Measurements from ENCODE around the gene PCDHGB5. TPM values are rescaled to one million over a fixed set of nuclear protein-coding genes. Genes with fewer than 3 reads are reported as not detected.
A peak's percentile ranks its signal among the peaks of the same experiment; 100 is the strongest.
"Not testable (repeated sequence)": the region's sequence is repeated elsewhere in the genome, so short reads cannot be mapped to it uniquely, and the experiment has no call there.

The PCDHGB5 gene
- total RNA-seq, 2 donors from 2014 or later = 6.4 to 7.7 TPM

- ATAC-seq = no peak
These were observed 24.0 kb upstream of the PCDHGB5 start, which contains the start of gene PCDHGA6 for GRCh38 chr5:141373673-141374317. PCDHGA6 (plus strand) TSS chr5:141373891; CDS start chr5:141374084, 193 bp downstream.

DNA sequence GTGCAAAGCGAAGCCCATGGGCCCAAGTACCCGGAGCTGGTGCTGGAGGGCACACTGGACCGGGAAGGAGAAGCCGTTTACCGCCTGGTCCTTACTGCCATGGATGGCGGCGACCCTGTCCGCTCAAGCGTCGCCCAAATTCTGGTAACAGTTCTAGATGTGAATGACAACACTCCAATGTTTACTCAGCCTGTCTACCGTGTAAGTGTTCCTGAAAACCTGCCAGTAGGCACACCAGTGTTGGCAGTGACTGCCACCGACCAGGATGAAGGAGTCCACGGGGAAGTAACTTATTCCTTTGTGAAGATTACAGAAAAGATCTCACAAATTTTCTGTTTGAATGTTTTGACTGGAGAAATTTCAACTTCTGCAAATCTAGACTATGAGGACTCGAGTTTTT lies 23.1 kb upstream of the PCDHGB5 start:
- DNase-seq (no peak), ATAC-seq (no peak)
- intact Hi-C loops (cut with DNase I) = no loop called here

More at GRCh38 chr5:141373673-141374317, 24.0 kb upstream of the PCDHGB5 start, which contains the start of gene PCDHGA6:
- intact Hi-C loops (cut with DNase I) = no loop called here
- no peak for DNase-seq

DNA sequence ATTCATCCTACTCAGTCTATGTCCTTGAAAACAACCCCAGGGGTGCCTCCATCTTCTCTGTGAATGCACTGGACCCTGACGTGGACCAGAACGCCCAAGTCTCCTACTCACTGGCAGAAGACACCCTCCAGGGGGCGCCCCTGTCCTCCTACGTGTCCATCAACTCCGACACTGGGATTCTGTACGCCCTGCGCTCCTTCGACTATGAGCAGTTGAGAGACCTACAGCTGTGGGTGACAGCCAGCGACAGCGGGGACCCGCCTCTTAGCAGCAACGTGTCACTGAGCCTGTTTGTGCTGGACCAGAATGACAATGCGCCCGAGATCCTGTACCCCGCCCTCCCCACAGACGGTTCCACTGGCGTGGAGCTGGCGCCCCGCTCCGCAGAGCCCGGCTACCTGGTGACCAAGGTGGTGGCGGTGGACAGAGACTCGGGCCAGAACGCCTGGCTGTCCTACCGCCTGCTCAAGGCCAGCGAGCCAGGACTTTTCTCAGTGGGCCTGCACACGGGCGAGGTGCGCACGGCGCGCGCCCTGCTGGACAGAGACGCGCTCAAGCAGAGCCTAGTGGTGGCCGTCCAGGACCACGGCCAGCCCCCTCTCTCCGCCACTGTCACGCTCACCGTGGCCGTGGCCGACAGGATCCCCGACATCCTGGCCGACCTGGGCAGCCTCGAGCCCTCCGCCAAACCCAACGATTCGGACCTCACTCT lies 22.1 kb upstream of the PCDHGB5 start:
- intact Hi-C loops (cut with DNase I); ATAC-seq; DNase-seq: not testable (repeated sequence)

- ATAC-seq (peak in 1 of 2 donors; percentile 34), DNase-seq (no peak)
- intact Hi-C loops (cut with DNase I) = no loop called here
These were observed 15.1 kb upstream of the PCDHGB5 start, which contains the start of gene PCDHGA7 for GRCh38 chr5:141382469-141383294. PCDHGA7 (plus strand) TSS chr5:141382742; CDS start chr5:141382900, 158 bp downstream.

- DNase-seq = no peak
- ATAC-seq = no peak
- intact Hi-C loops (cut with DNase I) = no loop called here
These were observed 14.4 kb upstream of the PCDHGB5 start for GRCh38 chr5:141383345-141383744.

DNA sequence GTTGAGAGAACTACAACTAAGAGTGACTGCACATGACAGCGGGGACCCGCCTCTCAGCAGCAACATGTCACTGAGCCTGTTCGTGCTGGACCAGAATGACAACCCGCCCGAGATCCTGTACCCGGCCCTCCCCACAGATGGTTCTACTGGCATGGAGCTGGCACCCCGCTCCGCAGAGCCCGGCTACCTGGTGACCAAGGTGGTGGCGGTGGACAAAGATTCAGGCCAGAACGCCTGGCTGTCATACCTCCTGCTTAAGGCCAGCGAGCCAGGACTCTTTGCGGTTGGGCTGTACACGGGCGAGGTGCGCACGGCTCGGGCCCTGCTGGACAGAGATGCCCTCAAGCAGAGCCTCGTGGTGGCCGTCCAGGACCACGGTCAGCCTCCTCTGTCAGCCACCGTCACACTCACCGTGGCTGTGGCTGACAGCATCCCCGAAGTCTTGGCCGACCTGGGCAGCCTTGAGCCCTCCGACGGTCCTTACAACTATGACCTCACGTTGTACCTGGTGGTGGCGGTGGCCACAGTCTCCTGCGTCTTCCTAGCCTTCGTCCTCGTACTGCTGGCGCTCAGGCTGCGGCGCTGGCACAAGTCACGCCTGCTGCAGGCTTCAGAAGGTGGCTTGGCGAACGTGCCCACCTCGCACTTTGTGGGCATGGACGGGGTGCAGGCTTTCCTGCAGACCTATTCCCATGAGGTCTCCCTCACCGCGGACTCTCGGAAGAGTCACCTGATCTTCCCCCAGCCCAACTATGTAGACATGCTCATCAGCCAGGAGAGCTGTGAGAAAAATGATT lies 13.1 kb upstream of the PCDHGB5 start:
- ATAC-seq (no peak), DNase-seq (no peak)
- intact Hi-C loops (cut with DNase I) = no loop called here

- ATAC-seq = peak; percentile 76 to 85
- DNase-seq; intact Hi-C loops (cut with DNase I): not testable (repeated sequence)
These were observed 10.0 kb upstream of the PCDHGB5 start, which contains the start of gene PCDHGB4 for GRCh38 chr5:141387557-141388311. PCDHGB4 (plus strand) TSS chr5:141387698; CDS start chr5:141387885, 187 bp downstream.

- ATAC-seq = no peak
- no peak for DNase-seq
- intact Hi-C loops (cut with DNase I) = no loop called here
These were observed 9.1 kb upstream of the PCDHGB5 start for GRCh38 chr5:141388661-141389060.

DNA sequence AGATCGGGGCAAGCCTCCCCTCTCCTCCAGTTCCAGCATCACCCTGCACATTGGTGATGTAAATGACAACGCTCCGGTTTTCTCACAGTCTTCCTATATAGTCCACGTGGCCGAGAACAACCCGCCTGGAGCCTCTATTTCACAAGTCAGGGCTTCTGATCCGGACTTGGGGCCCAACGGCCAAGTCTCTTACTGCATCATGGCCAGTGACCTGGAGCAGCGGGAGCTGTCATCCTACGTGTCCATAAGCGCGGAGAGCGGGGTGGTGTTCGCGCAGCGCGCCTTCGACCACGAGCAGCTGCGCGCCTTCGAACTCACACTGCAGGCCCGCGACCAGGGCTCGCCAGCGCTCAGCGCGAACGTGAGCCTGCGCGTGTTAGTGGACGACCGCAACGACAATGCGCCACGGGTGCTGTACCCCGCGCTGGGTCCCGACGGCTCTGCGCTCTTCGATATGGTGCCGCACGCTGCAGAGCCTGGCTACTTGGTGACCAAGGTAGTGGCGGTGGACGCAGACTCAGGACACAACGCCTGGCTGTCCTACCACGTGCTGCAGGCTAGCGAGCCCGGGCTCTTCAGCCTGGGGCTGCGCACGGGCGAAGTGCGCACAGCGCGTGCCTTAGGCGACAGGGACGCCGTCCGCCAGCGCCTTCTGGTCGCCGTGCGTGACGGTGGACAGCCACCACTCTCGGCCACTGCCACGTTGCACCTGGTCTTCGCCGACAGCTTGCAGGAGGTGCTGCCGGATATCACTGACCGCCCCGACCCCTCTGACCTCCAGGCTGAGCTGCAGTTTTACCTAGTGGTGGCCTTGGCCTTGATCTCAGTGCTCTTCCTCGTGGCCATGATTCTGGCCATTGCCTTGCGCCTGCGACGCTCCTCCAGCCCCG lies 8.3 kb upstream of the PCDHGB5 start:
- intact Hi-C loops (cut with DNase I) = no loop called here
- ATAC-seq = no peak
- no peak for DNase-seq

GRCh38 chr5:141392429-141393198 lies 5.1 kb upstream of the PCDHGB5 start, which contains the start of gene PCDHGA8:
PCDHGA8 (plus strand) TSS chr5:141392633; CDS start chr5:141392814, 181 bp downstream.
- intact Hi-C loops (cut with DNase I) = no loop called here
- DNase-seq = no peak
- no peak for ATAC-seq

DNA sequence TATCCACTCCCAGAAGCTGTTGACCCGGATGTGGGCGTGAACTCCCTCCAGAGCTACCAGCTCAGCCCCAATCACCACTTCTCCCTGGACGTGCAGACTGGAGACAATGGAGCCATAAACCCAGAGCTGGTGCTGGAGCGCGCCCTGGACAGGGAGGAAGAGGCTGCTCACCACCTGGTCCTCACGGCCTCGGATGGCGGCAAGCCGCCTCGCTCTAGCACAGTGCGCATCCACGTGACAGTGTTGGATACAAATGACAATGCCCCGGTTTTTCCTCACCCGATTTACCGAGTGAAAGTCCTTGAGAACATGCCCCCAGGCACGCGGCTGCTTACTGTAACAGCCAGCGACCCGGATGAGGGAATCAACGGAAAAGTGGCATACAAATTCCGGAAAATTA lies 4.5 kb upstream of the PCDHGB5 start:
- ATAC-seq (no peak), DNase-seq (no peak)
- intact Hi-C loops (cut with DNase I) = no loop called here

- intact Hi-C loops (cut with DNase I); DNase-seq; ATAC-seq: not testable (repeated sequence)
These were observed 3.2 kb upstream of the PCDHGB5 start for GRCh38 chr5:141394401-141395187.

DNA sequence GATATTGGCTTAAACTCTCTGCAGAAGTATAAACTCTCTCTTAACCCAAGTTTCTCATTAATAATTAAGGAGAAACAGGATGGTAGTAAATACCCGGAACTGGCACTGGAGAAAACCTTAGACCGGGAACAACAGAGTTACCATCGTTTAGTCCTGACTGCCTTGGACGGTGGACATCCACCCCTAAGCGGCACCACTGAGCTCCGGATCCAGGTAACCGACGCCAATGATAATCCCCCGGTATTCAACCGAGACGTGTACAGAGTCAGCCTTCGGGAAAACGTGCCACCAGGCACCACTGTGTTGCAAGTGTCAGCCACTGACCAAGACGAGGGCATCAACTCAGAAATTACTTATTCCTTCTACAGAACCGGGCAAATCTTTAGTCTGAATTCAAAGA lies 861 bp downstream of the PCDHGB5 start:
- ATAC-seq (no peak), DNase-seq (no peak)
- intact Hi-C loops (cut with DNase I) = no loop called here

- no peak for ATAC-seq
- intact Hi-C loops (cut with DNase I) = loop anchor here in 1 of 2 donors (10.0 kb wide), 1 partner anchor 45 kb away; the partner anchor contains the start of genes PCDHGA4, PCDHGB1 and PCDHGB2
- no peak for DNase-seq
These were observed 2.0 kb downstream of the PCDHGB5 start for GRCh38 chr5:141399555-141400258.
